Panc1 (cell line): ENCODE data around the gene PDCD11. TPM values are rescaled to one million over a fixed set of nuclear protein-coding genes. Genes with fewer than 3 reads are reported as not detected.

Experiments
- ATAC-seq: fragments of 200-7000 bp; cut with Tn5 transposase; 2 replicates; pipeline ENCODE4 v1.9.1; 2020; ENCODE audit warnings: mild to moderate bottlenecking, moderate library complexity
- BruUV-seq: library from RNA; stranded (reverse); fragments of 400-500 nt; replicated peaks from 2 replicates; lab custom pipeline; 2021; lab: Mats Ljungman, UMichigan
- CTCF ChIA-PET: fragments of 300-600 bp; sonication (Branson Sonifier 250); formaldehyde crosslinking; loops from one replicate; lab custom pipeline; 2022; ENCODE audit warnings: antibody characterized with exemption; lab: Charles Lee
- POLR2A ChIA-PET: fragments of 300-600 bp; sonication (Branson Sonifier 250); formaldehyde crosslinking; loops from one replicate; lab custom pipeline; 2022; ENCODE audit warnings: antibody characterized with exemption; lab: Charles Lee
- DNase-seq: peaks from one replicate; pipeline ENCODE4 v3.0.0-alpha.2; 2010; ENCODE audit warnings: low read depth, low spot score
- H3K27ac ChIP-seq: 2 replicates; pipeline ENCODE4 v1.5.1; 2011; ENCODE audit warnings: mild to moderate bottlenecking, low read length, inconsistent platforms
- H3K27me3 ChIP-seq: fragments of 200-500 bp; sonication (Bioruptor generic); 2 replicates; pipeline ENCODE4 v1.6.0; 2014; ENCODE audit warnings: low read length, inconsistent platforms; ENCODE audit not compliant: control insufficient read depth, insufficient read depth
- H3K36me3 ChIP-seq: fragments of 200-500 bp; sonication (Bioruptor generic); 2 replicates; pipeline ENCODE4 v1.5.1; 2014; ENCODE audit warnings: inconsistent platforms, mild to moderate bottlenecking, low read length, moderate library complexity; ENCODE audit not compliant: control insufficient read depth, insufficient read depth
- H3K4me1 ChIP-seq: 2 replicates; pipeline ENCODE4 v1.5.1; 2011; ENCODE audit warnings: inconsistent platforms, mild to moderate bottlenecking, low read length, moderate library complexity; ENCODE audit not compliant: control insufficient read depth, insufficient read depth
- H3K4me3 ChIP-seq, 2 experiments: 2 replicates each; pipeline ENCODE4 v1.5.1; 2011 to 2012; ENCODE audit warnings: low read depth in 2 of 2, low read length in 2 of 2, mild to moderate bottlenecking in 2 of 2, inconsistent platforms in 1 of 2, moderate library complexity in 1 of 2
- H3K9me3 ChIP-seq: fragments of 200-500 bp; sonication (Bioruptor generic); 2 replicates; pipeline ENCODE4 v1.5.1; 2014; ENCODE audit warnings: low read depth, mild to moderate bottlenecking, inconsistent platforms, low read length, moderate library complexity; ENCODE audit not compliant: control insufficient read depth, insufficient read depth
- CTCF ChIP-seq: fragments of 450-650 bp; IDR thresholded peaks from 2 replicates; pipeline ENCODE4 v1.5.1; 2017; ENCODE audit warnings: mild to moderate bottlenecking
- POLR2AphosphoS5 ChIP-seq: IDR thresholded peaks from 2 replicates; pipeline ENCODE4 v1.6.1; 2012; ENCODE audit warnings: mild to moderate bottlenecking, low read depth, low read length, moderate library complexity
- REST ChIP-seq, 2 experiments: IDR thresholded peaks; 2 replicates each; pipeline ENCODE4 v1.6.1; 2011 to 2012; ENCODE audit warnings: low read depth in 2 of 2, control low read depth in 1 of 2, low read length in 1 of 2, mild to moderate bottlenecking in 1 of 2, moderate library complexity in 1 of 2; ENCODE audit not compliant: insufficient read depth in 1 of 2
- SIN3A ChIP-seq: IDR thresholded peaks from 2 replicates; pipeline ENCODE4 v1.6.1; 2012; ENCODE audit warnings: low read depth, mild to moderate bottlenecking, low read length, moderate library complexity, borderline replicate concordance; ENCODE audit not compliant: insufficient read depth
- TCF7L2 ChIP-seq: IDR thresholded peaks from 2 replicates; pipeline ENCODE4 v1.6.1; 2011; ENCODE audit warnings: mild to moderate bottlenecking, low read depth, low read length, inconsistent platforms
- in situ Hi-C: cut with HindIII; loops from 2 replicates; pipeline ENCODE4 v1.10.0; 2016; ENCODE audit warnings: low sequenced_read_pairs, low pct_unique_long_range_greater_than_20kb
- intact Hi-C: fragments of 100-400 bp; cut with micrococcal nuclease; formaldehyde crosslinking; loops from one replicate; pipeline ENCODE4 v1.10.0; 2022; ENCODE audit not compliant: unreplicated experiment
- total RNA-seq: library from RNA; stranded (reverse); gene quantifications from one replicate; pipeline ENCODE4 v1.2.1, GENCODE V29; 2021; ENCODE audit not compliant: unreplicated experiment

PDCD11 gene
- total RNA-seq, 1 experiment from 2014 or later = 92.8 TPM

GRCh38 chr10:103492655-103493261, 96.3 kb downstream of the PDCD11 start:
- POLR2A ChIA-PET = interaction anchor here (0.5 kb wide), 1 partner anchor 10 kb away, joined by 4 read pairs; no protein-coding TSS in a partner anchor
- H3K27me3 ChIP-seq = peaks cover 32% of the 10 kb centered on the region
- no peaks in the 10 kb centered on the region for H3K36me3 ChIP-seq
- no TSS peak for BruUV-seq
- no peak for ATAC-seq
- peaks cover 8% of the 10 kb centered on the region; the same call in 1 of the 2 replicates for H3K4me1 ChIP-seq
- no peak for TF ChIP-seq CTCF
- DNase-seq = no peak
- H3K27ac ChIP-seq = no peak overlapping the region
- no peaks in the 10 kb centered on the region for H3K9me3 ChIP-seq
- intact Hi-C loops (no loop called here), in situ Hi-C loops (no loop called here)
- no peak overlapping the region for H3K4me3 ChIP-seq
- CTCF ChIA-PET = interaction anchor here (0.6 to 0.8 kb wide), 2 partner anchors 11 to 193 kb away, joined by 3 read pairs; no protein-coding TSS in a partner anchor

GRCh38 chr10:103493362-103493915, 97.0 kb downstream of the PDCD11 start, which contains the start of gene NEURL1:
Gene NEURL1 (plus strand): TSS chr10:103493705. CDS start chr10:103494388, 683 bp downstream.
- TF ChIP-seq REST (IDR thresholded peaks at IDR 0.05; ENCODE audit: insufficient read depth in 1 of 2, low read depth in 2 of 2, low read length in 1 of 2) (no peak), TCF7L2 (no peak), CTCF (no peak), SIN3A (no peak), POLR2AphosphoS5 (no peak)
- POLR2A ChIA-PET = no interaction called here
- in situ Hi-C loops (no loop called here), intact Hi-C loops (no loop called here)
- H3K4me1 ChIP-seq = peaks cover 8% of the 10 kb centered on the region; the same call in 1 of the 2 replicates
- no peaks in the 10 kb centered on the region for H3K9me3 ChIP-seq
- DNase-seq (no peak), ATAC-seq (peak; percentile 26; the same call in 1 of the 2 replicates)
- BruUV-seq = no TSS peak
- H3K27me3 ChIP-seq = peaks cover 34% of the 10 kb centered on the region
- peak within 1 kb of the TSS; percentile 30 to 39 for H3K4me3 ChIP-seq
- H3K27ac ChIP-seq = no peak within 1 kb of the TSS
- CTCF ChIA-PET = interaction anchor here (0.6 to 0.8 kb wide), 3 partner anchors 12 to 228 kb away, joined by 3 to 5 read pairs (median 3); no protein-coding TSS in a partner anchor
- no peaks in the 10 kb centered on the region for H3K36me3 ChIP-seq
